ENCODE measurements around the gene CELF4.

CELF4 gene

GRCh38 chr18:37572736-37573135, 7.1 kb upstream of the CELF4 start:
- DNase-seq (ENCODE audit: low spot score) = no peak

GRCh38 chr18:37571266-37571665, 5.7 kb upstream of the CELF4 start:
- no peak for DNase-seq (ENCODE audit: low spot score)

GRCh38 chr18:37570336-37570930, 4.8 kb upstream of the CELF4 start:
- DNase-seq (ENCODE audit: low spot score) = no peak

GRCh38 chr18:37568671-37569070, 3.1 kb upstream of the CELF4 start:
- DNase-seq (ENCODE audit: low spot score) = no peak

GRCh38 chr18:37567994-37568359, 2.4 kb upstream of the CELF4 start:
- DNase-seq (ENCODE audit: low spot score) = no peak

- DNase-seq (ENCODE audit: low spot score) = no peak
Measured at GRCh38 chr18:37567061-37567993, 1.7 kb upstream of the CELF4 start.

- DNase-seq (ENCODE audit: low spot score) = no peak
Measured at GRCh38 chr18:37566479-37567060, 972 bp upstream of the CELF4 start.

GRCh38 chr18:37565977-37566478, 430 bp upstream of the CELF4 start:
- DNase-seq (ENCODE audit: low spot score) = no peak

- DNase-seq (ENCODE audit: low spot score) = no peak
Measured at GRCh38 chr18:37564711-37565100, 892 bp downstream of the CELF4 start.

- DNase-seq (ENCODE audit: low spot score) = no peak
Measured at GRCh38 chr18:37563931-37564392, 1.6 kb downstream of the CELF4 start.

GRCh38 chr18:37561986-37562385, 3.6 kb downstream of the CELF4 start:
- DNase-seq (ENCODE audit: low spot score) = no peak

- DNase-seq (ENCODE audit: low spot score) = no peak
Measured at GRCh38 chr18:37560003-37560402, 5.6 kb downstream of the CELF4 start.

- DNase-seq (ENCODE audit: low spot score) = no peak
Measured at GRCh38 chr18:37559194-37559593, 6.4 kb downstream of the CELF4 start.

- DNase-seq (ENCODE audit: low spot score) = no peak
Measured at GRCh38 chr18:37554399-37554787, 11.2 kb downstream of the CELF4 start.

- no peak for DNase-seq (ENCODE audit: low spot score)
Measured at GRCh38 chr18:37553633-37554398, 11.8 kb downstream of the CELF4 start.

GRCh38 chr18:37552286-37552685, 13.3 kb downstream of the CELF4 start:
- DNase-seq (ENCODE audit: low spot score) = no peak

GRCh38 chr18:37551846-37552245, 13.8 kb downstream of the CELF4 start:
- no peak for DNase-seq (ENCODE audit: low spot score)

GRCh38 chr18:37551249-37551648, 14.3 kb downstream of the CELF4 start:
- no peak for DNase-seq (ENCODE audit: low spot score)

GRCh38 chr18:37550118-37550875, 15.3 kb downstream of the CELF4 start:
- DNase-seq (ENCODE audit: low spot score) = no peak

- no peak for DNase-seq (ENCODE audit: low spot score)
Measured at GRCh38 chr18:37548679-37549289, 16.8 kb downstream of the CELF4 start.

Data from CD4-positive, alpha-beta T cell treated with Interleukin-2 at 100 ng/mL for 4 hours (primary cell).